Limb (tissue), 2 donors: Measurements from ENCODE around the gene ZNRF3.
"Not testable (repeated sequence)": the region's sequence is repeated elsewhere in the genome, so short reads cannot be mapped to it uniquely, and the experiment has no call there.

Experiments
- DNase-seq, 2 donors: peaks; one replicate each; pipeline ENCODE4 v3.0.0-alpha.2; 2016; ENCODE audit errors: extremely low spot score in 2 of 2

Gene ZNRF3

GRCh38 chr22:28907311-28908008 is 24.1 kb downstream of the ZNRF3 start:
- no peak for DNase-seq

- DNase-seq: not testable (repeated sequence)
These were observed 25.4 kb downstream of the ZNRF3 start for GRCh38 chr22:28908810-28909209.

- no peak for DNase-seq
These were observed 26.0 kb downstream of the ZNRF3 start for GRCh38 chr22:28909375-28909774.

DNA sequence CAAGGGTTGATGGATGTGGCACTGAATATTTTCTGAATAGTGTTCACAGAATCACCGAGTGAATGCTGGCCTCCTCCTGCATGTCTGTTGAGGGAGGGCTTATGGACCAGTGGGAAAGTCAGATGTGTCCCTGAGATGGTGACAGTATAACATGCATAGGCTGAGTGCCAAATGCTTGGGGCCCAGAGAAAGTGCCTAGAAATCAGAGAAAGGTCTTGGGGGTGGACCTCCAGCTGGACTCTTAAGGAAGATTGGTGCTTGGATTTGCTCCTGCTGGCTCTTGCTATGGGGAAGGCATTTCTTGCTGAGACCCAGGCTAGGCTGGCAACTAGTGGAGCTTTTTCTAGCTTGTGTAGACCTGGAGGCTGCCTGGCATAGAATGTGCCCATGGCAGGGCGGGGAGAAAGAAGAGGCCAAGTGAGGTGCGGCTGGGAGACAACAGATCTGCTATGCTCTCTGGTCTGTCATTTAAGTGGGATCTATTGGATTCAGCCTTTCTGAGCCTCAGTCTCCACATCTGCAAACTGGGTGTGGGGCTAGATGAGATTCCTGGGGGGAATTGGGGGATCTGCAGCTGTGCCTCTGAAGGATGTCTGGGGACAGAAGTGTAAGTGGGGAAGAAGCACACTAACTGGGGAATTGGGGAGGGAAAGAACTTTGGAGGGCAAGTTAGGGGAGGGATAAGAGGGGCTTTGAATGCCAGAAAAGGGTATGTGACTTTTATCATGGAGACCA is 27.4 kb downstream of the ZNRF3 start:
- no peak for DNase-seq

- DNase-seq: no peak
These were observed 27.9 kb downstream of the ZNRF3 start for GRCh38 chr22:28911304-28911690.

DNA sequence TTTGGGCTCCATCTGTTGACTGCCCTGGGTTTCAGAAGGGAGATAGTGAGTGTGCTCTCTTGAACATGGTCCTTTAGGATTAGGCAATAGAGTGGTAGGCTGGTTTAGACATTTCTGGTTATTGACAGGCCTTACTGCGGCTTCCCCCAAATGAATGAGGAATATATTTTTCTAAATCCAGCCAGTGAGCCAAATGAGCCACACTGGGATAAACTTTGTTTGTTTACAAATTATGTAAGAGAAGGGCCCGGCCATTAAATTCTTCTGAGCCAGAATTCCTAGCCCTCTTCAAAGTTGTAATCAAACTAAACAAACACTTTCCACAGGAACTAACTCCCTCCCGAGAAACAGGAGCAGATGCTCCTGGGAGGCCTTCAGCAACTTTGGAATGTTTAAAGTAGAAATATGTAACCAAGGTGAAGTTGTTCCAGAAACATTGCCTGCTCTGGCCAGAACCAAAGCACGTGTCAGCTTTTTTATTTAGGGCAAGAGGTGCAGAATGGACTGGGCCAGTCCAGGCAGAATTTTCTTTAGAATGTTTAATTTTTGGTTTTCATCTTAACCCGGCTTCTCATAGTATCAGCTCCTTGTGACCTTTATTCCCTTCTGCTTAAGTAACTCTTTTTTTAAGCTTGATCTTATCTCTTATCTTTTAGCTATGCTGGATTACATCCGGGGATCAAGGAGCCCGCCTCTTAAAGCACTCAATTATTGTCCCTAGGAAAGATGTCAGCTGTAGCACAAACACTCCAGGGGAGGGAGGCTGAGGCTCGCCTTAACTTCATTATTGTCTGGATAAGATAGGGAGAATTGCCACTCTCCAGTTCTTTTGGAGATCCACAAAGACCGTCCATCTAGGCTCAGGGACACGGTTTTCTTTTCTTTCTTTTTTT is 28.7 kb downstream of the ZNRF3 start:
- DNase-seq: peak in 1 of 2 donors; percentile 47

- no peak for DNase-seq
These were observed 30.8 kb downstream of the ZNRF3 start for GRCh38 chr22:28914201-28914600.

GRCh38 chr22:28915969-28916368 is 32.6 kb downstream of the ZNRF3 start:
- DNase-seq: no peak

DNA sequence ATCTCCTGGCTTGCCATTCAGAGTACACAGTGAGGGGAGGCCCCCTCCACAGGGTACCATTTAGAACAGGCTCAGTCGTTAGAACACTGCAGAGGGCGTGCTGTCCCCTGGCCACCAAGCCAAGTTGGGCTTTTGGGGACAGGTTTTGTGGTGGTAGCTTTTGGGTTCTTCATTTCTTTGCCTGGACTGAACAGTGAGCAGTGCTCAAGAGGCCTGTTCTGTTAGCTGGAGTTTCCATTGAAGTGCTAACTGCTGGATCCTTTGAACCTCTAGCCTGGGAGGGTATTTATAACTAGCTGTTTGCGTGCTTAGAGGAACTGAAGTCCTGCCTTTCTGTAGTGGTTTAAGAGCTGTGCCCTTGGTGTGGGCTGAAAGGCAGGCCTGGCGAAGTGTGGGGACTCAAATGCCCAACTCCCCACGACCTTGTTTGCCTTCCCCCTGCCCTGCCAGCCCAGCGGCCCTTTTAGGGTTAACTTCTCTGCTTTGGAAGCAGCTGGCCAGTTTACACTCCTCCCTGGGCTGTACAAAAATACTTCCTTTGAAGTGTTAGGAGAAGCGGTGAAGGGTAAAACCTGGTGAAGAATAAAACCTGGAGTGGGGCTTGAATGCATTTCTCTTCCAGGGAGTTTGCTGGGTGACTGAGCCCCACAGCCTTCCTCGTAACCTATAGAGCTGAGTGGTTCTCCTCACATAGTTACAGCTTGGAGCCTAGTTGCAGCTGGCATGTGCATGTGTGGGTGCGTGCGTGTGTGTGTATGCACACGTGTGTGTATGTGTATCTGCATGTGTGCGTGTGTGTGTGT is 34.6 kb downstream of the ZNRF3 start:
- DNase-seq: peak; percentile 63 to 79

- DNase-seq: peak in 1 of 2 donors; percentile 39
These were observed 35.3 kb downstream of the ZNRF3 start for GRCh38 chr22:28918550-28919271.

DNA sequence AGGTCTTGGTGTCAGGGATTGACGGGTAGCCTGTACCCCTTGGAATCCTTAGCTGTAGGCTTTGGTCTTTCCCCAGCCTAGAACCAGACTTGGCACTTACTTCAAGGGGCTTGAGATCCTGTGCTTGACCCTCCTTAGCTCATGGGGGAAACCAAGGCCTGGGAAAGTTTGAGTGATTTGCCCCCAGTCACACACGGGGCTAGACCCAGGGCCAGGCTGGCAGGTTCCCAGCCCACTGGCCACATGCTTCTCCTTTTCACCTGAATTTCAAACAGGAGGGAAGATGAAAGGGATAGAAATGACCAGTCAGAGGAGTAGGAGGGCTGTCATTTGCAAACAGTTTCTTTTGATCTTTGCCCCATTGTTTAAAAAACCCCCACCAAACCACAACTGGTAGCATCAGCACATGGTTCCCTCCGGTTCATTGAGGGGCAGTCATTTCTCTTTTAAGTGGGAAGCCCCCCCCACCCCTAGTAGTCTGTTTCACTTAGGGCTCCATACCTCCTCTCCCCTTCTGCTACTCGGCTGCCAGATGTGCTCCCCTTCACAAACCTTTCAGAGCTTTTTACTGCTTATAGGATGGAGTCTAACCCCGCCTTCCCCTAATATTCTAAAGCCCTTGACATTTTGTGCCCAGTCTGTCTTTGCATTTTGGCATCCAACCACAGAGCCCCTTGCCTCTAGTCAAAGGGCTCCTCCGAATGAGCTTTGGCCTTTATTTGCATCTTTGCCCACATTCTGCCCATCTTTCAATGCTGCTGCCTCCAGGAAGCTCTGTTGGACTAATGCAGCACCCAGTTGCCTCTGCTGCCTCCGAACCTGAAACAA is 37.6 kb downstream of the ZNRF3 start:
- no peak for DNase-seq

DNA sequence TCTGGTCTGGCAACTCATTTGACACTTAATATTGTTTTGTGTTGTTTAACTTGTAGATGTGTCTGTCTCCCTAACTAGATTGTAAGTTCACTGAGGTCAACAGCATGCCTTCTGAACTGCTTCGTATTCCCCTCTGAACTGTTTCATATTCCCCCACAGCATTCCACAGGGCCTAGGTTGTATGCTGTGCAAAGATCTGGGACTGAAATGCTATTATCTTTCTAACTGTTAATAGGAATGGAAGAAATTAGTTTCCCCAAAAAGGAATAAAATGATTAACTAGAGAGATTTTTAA is 38.2 kb downstream of the ZNRF3 start:
- DNase-seq: no peak

DNA sequence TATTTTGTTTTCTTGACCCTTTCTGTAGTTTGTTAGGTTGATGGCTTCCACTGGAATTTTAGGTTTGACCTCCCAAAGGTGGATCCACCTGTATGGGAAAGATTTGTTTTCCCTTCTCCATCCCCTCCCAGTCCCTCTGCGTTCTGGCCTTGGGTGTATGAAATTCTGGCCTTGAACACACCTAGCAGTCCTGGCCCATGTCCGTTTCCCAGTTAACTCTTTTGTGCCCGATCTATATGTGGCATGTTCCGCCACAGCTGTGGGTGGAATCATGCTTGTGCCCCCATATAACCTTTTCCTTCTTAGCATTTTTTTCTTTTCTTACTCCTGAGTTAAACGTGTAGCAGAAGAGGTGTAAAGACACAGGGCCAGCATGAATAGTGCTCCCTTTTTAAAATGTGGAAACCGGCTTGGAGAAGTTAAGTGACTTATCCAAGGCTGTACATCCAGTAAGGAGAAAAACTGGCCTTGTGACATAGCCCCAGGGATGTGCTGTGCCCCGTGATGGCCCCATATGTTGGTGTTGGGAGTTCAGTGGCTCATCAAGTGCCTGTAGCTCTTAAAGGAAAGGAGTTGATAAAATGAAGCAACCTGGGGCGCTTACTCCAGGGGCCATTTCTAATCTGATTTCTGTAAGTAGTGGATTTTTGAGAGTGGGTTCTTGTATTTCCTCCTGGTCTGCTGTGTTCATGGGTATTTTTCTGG is 39.3 kb downstream of the ZNRF3 start:
- no peak for DNase-seq

- DNase-seq: peak in 1 of 2 donors; percentile 62
These were observed 40.7 kb downstream of the ZNRF3 start for GRCh38 chr22:28923826-28924732.

DNA sequence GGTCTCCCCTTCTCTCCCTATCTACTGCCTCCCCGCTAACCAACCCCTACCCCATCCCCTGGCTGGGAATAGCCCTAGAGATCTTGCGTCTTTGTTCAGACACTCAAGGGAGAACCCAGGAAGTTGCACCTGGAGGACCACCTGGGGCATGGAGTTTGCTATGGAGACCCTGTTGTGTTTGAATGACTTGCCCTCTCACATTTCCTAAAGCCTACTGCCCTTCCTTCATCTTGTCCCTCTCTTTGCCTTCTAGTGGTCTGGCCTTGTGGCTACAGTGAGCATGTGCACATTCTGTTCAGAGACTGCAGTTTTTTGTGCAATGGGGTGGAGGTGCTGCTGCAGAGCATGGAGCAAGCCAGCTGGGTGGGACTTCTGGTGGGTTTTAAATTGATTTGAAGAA is 42.5 kb downstream of the ZNRF3 start:
- no peak for DNase-seq

GRCh38 chr22:28927630-28928029 is 44.3 kb downstream of the ZNRF3 start:
- no peak for DNase-seq

- no peak for DNase-seq
These were observed 45.8 kb downstream of the ZNRF3 start for GRCh38 chr22:28929197-28929596.

DNA sequence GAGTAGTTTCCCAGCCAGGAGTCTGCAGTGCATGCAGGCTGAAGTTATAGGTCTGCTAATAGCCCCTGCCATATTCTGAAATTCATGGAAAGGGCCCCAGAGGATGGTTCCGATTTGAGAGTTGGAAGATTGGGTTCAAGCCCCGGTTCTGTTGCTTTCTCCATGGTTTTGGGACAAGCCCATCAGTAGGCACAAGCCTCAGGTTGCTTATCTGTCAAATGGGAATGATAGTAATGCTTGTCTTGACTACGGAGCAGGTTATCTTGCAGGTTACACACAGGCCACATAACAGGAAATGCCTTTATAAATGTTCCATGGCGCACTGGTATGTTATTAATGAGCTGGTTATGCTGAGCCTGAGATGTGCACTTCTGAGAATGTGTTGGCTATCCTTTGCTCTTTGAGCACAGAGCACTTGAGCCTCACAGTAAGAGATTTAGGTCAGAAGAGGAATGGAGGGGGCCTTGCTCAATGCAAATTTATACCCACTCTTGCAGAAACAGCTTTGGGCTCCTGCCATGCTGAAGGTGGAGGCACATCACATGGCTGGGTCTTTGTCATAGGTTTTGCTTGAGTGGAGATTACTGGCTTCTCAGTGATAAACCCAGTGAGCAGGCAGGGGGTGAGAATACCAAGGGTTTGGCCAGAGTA is 47.1 kb downstream of the ZNRF3 start:
- no peak for DNase-seq
